Measurements from ENCODE around the gene RFTN1. TPM values are rescaled to one million over a fixed set of nuclear protein-coding genes. Genes with fewer than 3 reads are reported as not detected.

The RFTN1 gene
- total and polyA plus RNA-seq, 11 donors, result 17.1 to 40.8 (median 26.4) TPM

DNA sequence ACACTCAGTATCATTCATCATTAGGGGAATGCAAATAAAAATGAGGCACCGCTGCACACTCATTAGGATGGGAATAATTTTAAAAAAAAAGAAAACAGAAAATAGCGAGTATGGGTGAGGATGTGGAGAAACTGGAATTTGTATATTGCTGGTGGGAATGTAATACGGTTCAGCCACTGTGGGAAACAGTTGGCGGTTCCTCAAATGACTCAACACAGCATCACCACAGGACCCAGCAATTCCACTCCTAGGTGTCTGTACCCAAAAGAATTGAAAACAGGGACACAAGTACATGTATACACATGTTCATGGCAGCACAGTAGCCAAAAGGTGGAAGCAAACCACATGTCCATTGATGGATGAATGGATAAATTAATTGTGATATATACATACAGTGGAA is 35.2 kb upstream of the RFTN1 start:
- no peaks in the 10 kb centered on the region for H3K27me3 ChIP-seq
- no peak for DNase-seq
- H3K27ac ChIP-seq, result no peak overlapping the region
- WGBS, 4 donors, result 84 to 95% (median 93%) methylated on average over 4 of the region's 4 CpGs
- no peak overlapping the region for H3K4me3 ChIP-seq
- no peak for ATAC-seq
- H3K4me1 ChIP-seq, result peaks cover 0 to 38% (median 14%) of the 10 kb centered on the region in 12 donors
- intact Hi-C loops (cut with DNase I), result loop anchor here in 4 of 10 donors (5.0 to 10.0 kb wide), 3 partner anchors 191 to 504 kb away; no protein-coding TSS in a partner anchor
- peaks cover 0 to 2% (median 0%) of the 10 kb centered on the region in 12 donors for H3K9me3 ChIP-seq
- TF ChIP-seq POLR2A (IDR thresholded peaks at IDR 0.05), result no peak
- TF ChIP-seq, protein P1, sequence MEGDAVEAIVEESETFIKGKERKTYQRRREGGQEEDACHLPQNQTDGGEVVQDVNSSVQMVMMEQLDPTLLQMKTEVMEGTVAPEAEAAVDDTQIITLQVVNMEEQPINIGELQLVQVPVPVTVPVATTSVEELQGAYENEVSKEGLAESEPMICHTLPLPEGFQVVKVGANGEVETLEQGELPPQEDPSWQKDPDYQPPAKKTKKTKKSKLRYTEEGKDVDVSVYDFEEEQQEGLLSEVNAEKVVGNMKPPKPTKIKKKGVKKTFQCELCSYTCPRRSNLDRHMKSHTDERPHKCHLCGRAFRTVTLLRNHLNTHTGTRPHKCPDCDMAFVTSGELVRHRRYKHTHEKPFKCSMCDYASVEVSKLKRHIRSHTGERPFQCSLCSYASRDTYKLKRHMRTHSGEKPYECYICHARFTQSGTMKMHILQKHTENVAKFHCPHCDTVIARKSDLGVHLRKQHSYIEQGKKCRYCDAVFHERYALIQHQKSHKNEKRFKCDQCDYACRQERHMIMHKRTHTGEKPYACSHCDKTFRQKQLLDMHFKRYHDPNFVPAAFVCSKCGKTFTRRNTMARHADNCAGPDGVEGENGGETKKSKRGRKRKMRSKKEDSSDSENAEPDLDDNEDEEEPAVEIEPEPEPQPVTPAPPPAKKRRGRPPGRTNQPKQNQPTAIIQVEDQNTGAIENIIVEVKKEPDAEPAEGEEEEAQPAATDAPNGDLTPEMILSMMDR (IDR thresholded peaks at IDR 0.05), result no peak
- no peaks in the 10 kb centered on the region for H3K36me3 ChIP-seq

- intact Hi-C loops (cut with DNase I), result loop anchor here in 4 of 10 donors (5.0 to 10.0 kb wide), 3 partner anchors 190 to 503 kb away; no protein-coding TSS in a partner anchor
- DNase-seq (no peak), ATAC-seq (no peak)
- Histone ChIP-seq H3K9me3 (peaks cover 0 to 2% (median 0%) of the 10 kb centered on the region in 12 donors), H3K4me3 (no peak overlapping the region), H3K27ac (peak overlapping the region; percentile 6 to 87 (median 80)), H3K4me1 (peaks cover 0 to 44% (median 14%) of the 10 kb centered on the region in 12 donors), H3K27me3 (no peaks in the 10 kb centered on the region), H3K36me3 (no peaks in the 10 kb centered on the region)
- WGBS, 4 donors, result 92 to 98% (median 96%) methylated on average over 4 of the region's 4 CpGs
- no peak for TF ChIP-seq POLR2A (IDR thresholded peaks at IDR 0.05)
- TF ChIP-seq, protein P1 (IDR thresholded peaks at IDR 0.05), result no peak
Measured at GRCh38 chr3:16547561-16548357, 34.3 kb upstream of the RFTN1 start.

DNA sequence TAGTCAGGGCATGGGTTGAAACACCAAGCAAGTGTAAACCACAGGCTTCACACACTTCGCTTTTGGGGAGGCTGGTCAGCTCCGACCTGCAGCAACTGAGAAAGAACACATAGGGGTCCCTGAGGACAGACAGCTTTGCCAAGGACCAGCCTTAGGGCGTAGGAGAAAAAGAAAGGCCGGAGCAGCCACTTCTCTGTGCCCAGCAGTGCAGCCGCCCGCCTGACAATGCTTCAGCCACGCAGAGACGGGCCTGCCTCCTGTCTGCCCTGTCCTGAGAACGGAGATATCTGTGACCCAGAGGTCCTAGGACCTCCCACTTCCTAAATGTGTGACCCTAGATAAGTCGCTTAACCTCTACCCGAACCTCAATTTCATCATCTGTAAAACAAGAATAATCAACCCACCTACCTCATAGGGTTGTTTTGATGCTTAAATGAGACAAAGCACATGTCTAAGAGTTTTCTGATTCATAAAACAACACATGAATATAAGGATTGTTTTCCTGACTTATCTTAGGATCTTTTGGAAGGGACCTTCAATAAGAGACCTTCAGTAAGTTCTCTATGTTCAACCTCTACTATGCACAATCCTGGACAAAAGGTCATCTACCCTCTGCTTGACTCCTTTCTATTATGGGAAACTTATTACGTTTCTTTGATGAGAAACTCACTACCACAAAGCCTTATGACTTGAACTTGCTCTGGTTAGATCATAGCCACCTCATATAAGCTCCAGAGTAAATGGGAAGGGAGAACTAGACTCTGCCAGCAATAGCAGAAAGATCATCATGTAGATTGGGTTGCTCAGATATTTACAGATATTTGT is 32.9 kb upstream of the RFTN1 start:
- peak overlapping the region; percentile 52 to 87 (median 80) for H3K27ac ChIP-seq
- peaks cover 0 to 2% (median 0%) of the 10 kb centered on the region in 12 donors for H3K9me3 ChIP-seq
- H3K36me3 ChIP-seq, result no peaks in the 10 kb centered on the region
- DNase-seq (peak in 3 of 5 donors; percentile 36 to 65 (median 36)), ATAC-seq (peak; percentile 73 to 87 (median 84))
- peaks cover 0 to 47% (median 14%) of the 10 kb centered on the region in 12 donors for H3K4me1 ChIP-seq
- 61 to 72% (median 66%) methylated on average over 12 of the region's 12 CpGs for whole genome bisulfite sequencing, 4 donors
- H3K4me3 ChIP-seq, result no peak overlapping the region
- H3K27me3 ChIP-seq, result peaks cover 0 to 4% (median 0%) of the 10 kb centered on the region in 9 donors
- intact Hi-C loops (cut with DNase I), result loop anchor here in 4 of 10 donors (5.0 to 10.0 kb wide), 3 partner anchors 189 to 502 kb away; no protein-coding TSS in a partner anchor
- TF ChIP-seq, protein P1 (IDR thresholded peaks at IDR 0.05), result no peak
- no peak for TF ChIP-seq POLR2A (IDR thresholded peaks at IDR 0.05)

Measured in heart left ventricle (tissue), 16 donors.